ENCODE measurements around the gene TSPAN2. TPM values are rescaled to one million over a fixed set of nuclear protein-coding genes. Genes with fewer than 3 reads are reported as not detected.

The TSPAN2 gene
- total RNA-seq, 1 experiment from 2014 or later, result 6.8 TPM

GRCh38 chr1:115078708-115079107 is 10.6 kb downstream of the TSPAN2 start:
- peaks cover 6% of the 10 kb centered on the region for H3K4me1 Mint-ChIP-seq (ENCODE audit: low read depth, unreplicated experiment)
- POLR2A ChIA-PET, result no interaction called here
- no TSS peak for BruUV-seq (replicated peaks)
- no peaks in the 10 kb centered on the region for H3K4me1 ChIP-seq
- H3K4me3 Mint-ChIP-seq (ENCODE audit: unreplicated experiment), result no peak overlapping the region
- intact Hi-C loops (cut with micrococcal nuclease; ENCODE audit: unreplicated experiment), result no loop called here
- H3K27me3 ChIP-seq (replicated peaks; ENCODE audit: control insufficient read depth, insufficient read depth, low read length), result no peaks in the 10 kb centered on the region
- no peak for TF ChIP-seq CTCF (IDR thresholded peaks at IDR 0.05; ENCODE audit: insufficient read depth in 1 of 2, low read depth in 1 of 2, low read length in 1 of 2, severe bottlenecking in 1 of 2, unreplicated experiment in 1 of 2)
- H3K9me3 ChIP-seq, result no peaks in the 10 kb centered on the region
- no peaks in the 10 kb centered on the region for H3K36me3 ChIP-seq (ENCODE audit: control insufficient read depth, insufficient read depth, low read length)
- H3K27me3 Mint-ChIP-seq (ENCODE audit: insufficient read depth, unreplicated experiment), result no peaks in the 10 kb centered on the region
- no peak for DNase-seq
- H3K36me3 Mint-ChIP-seq (ENCODE audit: insufficient read depth, unreplicated experiment), result no peaks in the 10 kb centered on the region
- no peaks in the 10 kb centered on the region for H3K9me3 Mint-ChIP-seq (ENCODE audit: unreplicated experiment)
- no peak overlapping the region for H3K4me3 ChIP-seq (ENCODE audit: low read depth, low read length)
- H3K27ac Mint-ChIP-seq (ENCODE audit: unreplicated experiment), result no peak overlapping the region
- CTCF ChIA-PET, result no interaction called here

GRCh38 chr1:115077984-115078330 is 11.3 kb downstream of the TSPAN2 start:
- intact Hi-C loops (cut with micrococcal nuclease; ENCODE audit: unreplicated experiment), result no loop called here
- Histone ChIP-seq H3K4me3 (ENCODE audit: low read depth, low read length) (no peak overlapping the region), H3K36me3 (ENCODE audit: control insufficient read depth, insufficient read depth, low read length) (no peaks in the 10 kb centered on the region), H3K4me1 (no peaks in the 10 kb centered on the region), H3K9me3 (no peaks in the 10 kb centered on the region), H3K27me3 (replicated peaks; ENCODE audit: control insufficient read depth, insufficient read depth, low read length) (no peaks in the 10 kb centered on the region)
- H3K9me3 Mint-ChIP-seq (ENCODE audit: unreplicated experiment), result no peaks in the 10 kb centered on the region
- no peak overlapping the region for H3K4me3 Mint-ChIP-seq (ENCODE audit: unreplicated experiment)
- TF ChIP-seq CTCF (IDR thresholded peaks at IDR 0.05; ENCODE audit: insufficient read depth in 1 of 2, low read depth in 1 of 2, low read length in 1 of 2, severe bottlenecking in 1 of 2, unreplicated experiment in 1 of 2), result no peak
- no TSS peak for BruUV-seq (replicated peaks)
- ChIA-PET CTCF (interaction anchor here (0.7 kb wide), 2 partner anchors 25 to 59 kb away, joined by 3 read pairs; no protein-coding TSS in a partner anchor), POLR2A (no interaction called here)
- H3K4me1 Mint-ChIP-seq (ENCODE audit: low read depth, unreplicated experiment), result peaks cover 6% of the 10 kb centered on the region
- H3K27me3 Mint-ChIP-seq (ENCODE audit: insufficient read depth, unreplicated experiment), result no peaks in the 10 kb centered on the region
- H3K27ac Mint-ChIP-seq (ENCODE audit: unreplicated experiment), result no peak overlapping the region
- DNase-seq, result no peak
- no peaks in the 10 kb centered on the region for H3K36me3 Mint-ChIP-seq (ENCODE audit: insufficient read depth, unreplicated experiment)

- Histone ChIP-seq H3K27me3 (replicated peaks; ENCODE audit: control insufficient read depth, insufficient read depth, low read length) (no peaks in the 10 kb centered on the region), H3K36me3 (ENCODE audit: control insufficient read depth, insufficient read depth, low read length) (no peaks in the 10 kb centered on the region), H3K4me3 (ENCODE audit: low read depth, low read length) (no peak overlapping the region), H3K4me1 (no peaks in the 10 kb centered on the region), H3K9me3 (no peaks in the 10 kb centered on the region)
- Mint-ChIP-seq H3K9me3 (ENCODE audit: unreplicated experiment) (no peaks in the 10 kb centered on the region), H3K4me1 (ENCODE audit: low read depth, unreplicated experiment) (peaks cover 6% of the 10 kb centered on the region), H3K36me3 (ENCODE audit: insufficient read depth, unreplicated experiment) (no peaks in the 10 kb centered on the region), H3K27me3 (ENCODE audit: insufficient read depth, unreplicated experiment) (no peaks in the 10 kb centered on the region), H3K4me3 (ENCODE audit: unreplicated experiment) (no peak overlapping the region), H3K27ac (ENCODE audit: unreplicated experiment) (no peak overlapping the region)
- CTCF ChIA-PET, result interaction anchor here (0.7 kb wide), 2 partner anchors 25 to 59 kb away, joined by 3 read pairs; no protein-coding TSS in a partner anchor
- no peak for TF ChIP-seq CTCF (IDR thresholded peaks at IDR 0.05; ENCODE audit: insufficient read depth in 1 of 2, low read depth in 1 of 2, low read length in 1 of 2, severe bottlenecking in 1 of 2, unreplicated experiment in 1 of 2)
- DNase-seq, result no peak
- POLR2A ChIA-PET, result no interaction called here
- intact Hi-C loops (cut with micrococcal nuclease; ENCODE audit: unreplicated experiment), result no loop called here
- BruUV-seq (replicated peaks), result no TSS peak
Measured at GRCh38 chr1:115077286-115077983, 11.9 kb downstream of the TSPAN2 start.
